ENCODE results near the gene PRTG.

- TF ChIP-seq CTCF (optimal IDR thresholded peaks at IDR 0.05 in 1 of 3, IDR thresholded peaks at IDR 0.05 in 1 of 3, conservative IDR thresholded peaks at IDR 0.05 in 1 of 3; ENCODE audit: extremely low read depth in 1 of 3, insufficient read depth in 2 of 3, low read length in 3 of 3) (no peak), EZH2 (IDR thresholded peaks at IDR 0.05; ENCODE audit: low read length) (no peak)
Measured at GRCh38 chr15:55661428-55661827, 81.5 kb downstream of the PRTG start.
